ENCODE results near the gene ANKRD6.
A peak's percentile ranks its signal among the peaks of the same experiment; 100 is the strongest.
"Not testable (repeated sequence)": the region's sequence is repeated elsewhere in the genome, so short reads cannot be mapped to it uniquely, and the experiment has no call there.

Gene ANKRD6

DNA sequence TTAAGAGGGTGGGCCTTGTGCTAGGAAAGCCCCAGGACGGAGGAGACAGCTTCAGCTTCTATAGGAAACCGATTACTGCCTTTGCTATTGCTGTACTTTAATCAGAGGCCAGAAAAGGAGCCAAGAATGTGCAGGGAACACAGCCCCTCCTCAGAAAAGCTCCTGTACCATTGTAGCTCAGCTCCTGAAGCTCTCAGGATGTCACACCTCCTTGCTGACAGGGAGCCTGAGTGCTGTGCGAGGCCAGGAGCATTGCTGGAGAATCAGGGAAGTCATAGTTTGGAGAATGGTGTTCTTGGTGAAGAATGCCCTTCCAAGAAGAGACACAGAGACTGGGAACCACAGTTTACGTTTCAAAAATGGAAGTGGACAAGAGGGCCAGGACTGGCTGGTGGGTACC is 158.8 kb downstream of the ANKRD6 start:
- DNase-seq (ENCODE audit: extremely low read depth in 1 of 2, low read depth in 1 of 2) = no peak

GRCh38 chr6:89596056-89596455 is 163.1 kb downstream of the ANKRD6 start:
- DNase-seq (ENCODE audit: extremely low read depth in 1 of 2, low read depth in 1 of 2) = no peak

- DNase-seq (ENCODE audit: extremely low read depth in 1 of 2, low read depth in 1 of 2) = no peak
Measured at GRCh38 chr6:89596484-89596883, 163.5 kb downstream of the ANKRD6 start.

DNA sequence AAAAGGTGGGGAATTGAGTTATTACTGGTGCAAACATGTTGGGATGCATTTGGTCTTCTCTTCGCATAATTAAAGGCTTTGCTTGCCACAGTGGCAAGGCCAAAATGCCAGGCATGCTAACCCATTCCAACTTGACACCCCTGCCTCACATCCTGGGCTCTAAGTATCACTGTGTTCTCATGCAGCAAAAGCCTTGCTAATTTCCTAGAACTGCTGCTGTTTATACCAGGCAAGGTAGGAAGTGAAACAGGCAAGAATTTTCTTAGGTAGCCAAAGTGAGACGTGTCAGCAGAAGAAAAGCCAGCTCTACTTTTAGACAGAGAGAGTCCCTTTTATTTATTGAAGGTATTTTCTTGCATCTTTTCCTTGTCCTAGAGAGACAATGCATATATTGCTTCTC is 164.4 kb downstream of the ANKRD6 start:
- DNase-seq (ENCODE audit: extremely low read depth in 1 of 2, low read depth in 1 of 2) = no peak

- no peak for DNase-seq (ENCODE audit: extremely low read depth in 1 of 2, low read depth in 1 of 2)
Measured at GRCh38 chr6:89597988-89598387, 165.0 kb downstream of the ANKRD6 start.

GRCh38 chr6:89599727-89600126 is 166.8 kb downstream of the ANKRD6 start:
- DNase-seq (ENCODE audit: extremely low read depth in 1 of 2, low read depth in 1 of 2) = no peak

DNA sequence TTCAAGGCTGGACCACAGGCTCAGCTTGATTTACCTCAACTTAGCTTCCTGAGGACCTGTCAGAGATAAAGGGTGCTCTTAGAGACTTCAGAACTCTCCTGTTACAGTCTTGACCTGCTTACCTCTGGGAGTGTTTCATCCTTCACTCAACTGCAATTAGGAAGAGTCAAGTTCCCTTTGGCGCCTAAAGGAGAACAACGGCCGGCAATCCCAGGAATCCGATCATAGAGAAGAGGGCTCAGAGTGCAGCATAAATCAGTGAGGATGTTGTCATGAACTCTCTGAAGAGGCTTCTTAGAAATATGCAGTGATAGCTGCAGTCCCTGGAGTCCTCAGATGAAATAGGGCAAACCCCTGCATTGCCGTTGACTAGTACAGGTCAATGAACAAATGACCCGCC is 169.2 kb downstream of the ANKRD6 start:
- no peak for DNase-seq (ENCODE audit: extremely low read depth in 1 of 2, low read depth in 1 of 2)

- DNase-seq (ENCODE audit: extremely low read depth in 1 of 2, low read depth in 1 of 2) = no peak
Measured at GRCh38 chr6:89604653-89605052, 171.7 kb downstream of the ANKRD6 start.

DNA sequence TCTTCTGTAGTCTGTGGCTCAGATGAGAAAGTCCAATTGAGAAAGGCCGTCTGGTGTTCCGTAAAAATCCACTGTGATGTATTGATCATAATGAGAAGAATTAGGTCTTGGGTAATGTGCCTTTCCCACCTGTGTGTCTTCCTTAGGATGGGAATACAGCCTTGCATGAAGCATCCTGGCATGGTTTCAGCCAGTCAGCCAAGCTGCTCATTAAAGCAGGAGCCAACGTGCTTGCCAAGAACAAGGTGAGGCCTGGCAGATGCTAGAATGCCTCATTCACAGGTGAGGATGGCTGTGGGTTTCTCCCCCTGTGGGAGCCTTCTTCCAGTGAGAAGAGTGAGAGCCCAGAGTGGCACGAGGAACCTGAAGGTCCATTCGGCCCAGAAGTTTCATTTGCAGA is 172.9 kb downstream of the ANKRD6 start:
- no peak for DNase-seq (ENCODE audit: extremely low read depth in 1 of 2, low read depth in 1 of 2)

DNA sequence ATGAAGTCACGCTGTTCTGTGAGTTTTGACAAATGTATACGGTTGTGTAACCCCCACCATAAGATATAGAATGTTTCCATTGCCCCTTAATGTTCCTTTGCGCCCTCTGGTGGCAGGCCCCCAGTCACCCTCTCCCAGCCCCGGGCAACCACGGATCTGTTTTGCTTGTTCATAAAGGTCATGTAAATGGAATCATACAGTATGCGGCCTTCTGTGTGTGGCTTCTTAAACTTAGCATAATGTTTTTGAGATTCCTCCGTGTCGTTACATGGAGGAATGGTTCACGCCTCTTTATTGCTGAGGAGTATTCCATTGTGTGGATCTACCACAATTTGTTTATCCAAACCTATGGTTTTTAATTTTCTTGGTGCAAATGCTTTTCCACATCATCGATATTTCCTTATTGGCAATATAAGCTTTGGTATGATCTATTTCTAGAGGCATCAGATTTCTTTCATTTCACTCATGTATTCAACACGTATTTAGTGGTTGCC is 177.2 kb downstream of the ANKRD6 start:
- DNase-seq (ENCODE audit: extremely low read depth in 1 of 2, low read depth in 1 of 2) = peak; percentile 49 to 73

DNA sequence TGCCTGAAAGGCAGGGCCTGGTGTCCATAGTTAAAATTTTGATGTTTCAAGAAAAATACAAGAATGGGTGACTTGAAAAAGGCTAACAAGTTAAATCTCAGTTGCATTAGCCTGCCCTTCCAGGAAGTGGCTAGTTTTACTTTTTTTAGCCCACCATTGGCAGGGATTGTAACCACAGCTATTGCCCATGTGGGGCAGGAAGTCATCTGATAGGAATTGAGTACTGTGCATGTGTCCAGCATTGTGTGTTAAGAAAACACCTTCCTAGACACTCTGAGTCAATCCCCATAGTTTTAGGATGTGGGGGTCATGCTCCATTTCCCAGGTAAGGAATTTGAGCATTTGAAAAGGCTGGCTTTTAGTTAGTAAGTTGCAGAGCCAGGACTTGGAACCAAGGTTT is 178.7 kb downstream of the ANKRD6 start:
- no peak for DNase-seq (ENCODE audit: extremely low read depth in 1 of 2, low read depth in 1 of 2)

DNA sequence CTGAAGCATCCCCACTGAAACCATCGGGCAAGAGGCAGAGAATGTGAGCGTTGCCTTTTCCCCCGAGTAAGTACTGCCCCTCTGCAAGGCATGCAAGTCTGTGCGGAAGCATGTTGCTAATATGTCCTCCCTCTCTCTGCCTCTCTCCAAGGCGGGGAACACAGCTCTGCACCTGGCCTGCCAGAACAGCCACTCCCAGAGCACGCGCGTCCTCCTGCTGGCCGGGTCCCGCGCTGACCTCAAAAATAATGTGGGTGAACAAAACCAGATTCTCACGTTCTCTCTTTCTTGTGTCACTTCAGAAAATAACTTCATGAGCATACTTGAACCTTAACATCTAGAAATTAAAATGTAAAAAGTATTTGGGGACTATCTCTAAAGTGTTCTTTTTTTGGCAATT is 179.2 kb downstream of the ANKRD6 start:
- no peak for DNase-seq (ENCODE audit: extremely low read depth in 1 of 2, low read depth in 1 of 2)

GRCh38 chr6:89613790-89614189 is 180.8 kb downstream of the ANKRD6 start:
- no peak for DNase-seq (ENCODE audit: extremely low read depth in 1 of 2, low read depth in 1 of 2)

GRCh38 chr6:89615882-89616281 is 182.9 kb downstream of the ANKRD6 start:
- DNase-seq (ENCODE audit: extremely low read depth in 1 of 2, low read depth in 1 of 2) = no peak

DNA sequence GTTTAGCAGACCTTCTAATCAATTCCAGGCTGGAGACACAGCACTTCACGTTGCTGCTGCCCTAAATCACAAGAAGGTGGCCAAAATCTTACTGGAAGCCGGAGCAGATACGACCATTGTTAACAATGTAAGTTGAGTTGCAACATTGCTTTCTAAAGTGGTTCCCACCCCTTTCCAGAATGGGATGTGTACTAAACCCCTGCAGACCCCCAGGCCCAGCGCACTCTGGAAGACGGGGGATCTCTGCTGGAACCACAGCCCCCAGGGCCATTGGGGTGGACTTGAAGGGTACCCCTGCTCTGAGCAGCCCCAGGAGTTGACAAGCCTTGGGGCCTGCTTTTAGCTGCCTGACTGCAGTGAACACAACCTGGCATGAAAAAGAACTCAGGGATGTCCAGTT is 183.6 kb downstream of the ANKRD6 start:
- no peak for DNase-seq (ENCODE audit: extremely low read depth in 1 of 2, low read depth in 1 of 2)

DNA sequence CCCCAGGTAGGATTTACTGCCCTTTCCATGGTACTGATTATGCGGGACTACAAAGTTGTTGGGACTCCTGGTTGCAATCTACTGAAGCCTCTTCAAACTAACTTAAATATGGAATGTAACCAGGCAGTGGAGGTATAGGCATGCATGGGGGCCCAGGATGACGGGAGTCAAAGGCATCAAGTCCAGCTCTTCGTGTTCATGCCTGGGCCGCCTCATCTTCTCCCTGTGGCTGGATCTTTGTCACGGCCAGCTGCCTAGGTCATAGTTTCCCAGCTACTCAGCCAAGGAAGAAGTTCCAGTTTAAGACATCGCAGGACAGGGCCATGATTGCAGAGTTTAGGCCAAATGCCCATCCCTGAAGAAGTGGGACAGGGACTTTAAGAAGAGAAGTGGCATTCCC is 185.1 kb downstream of the ANKRD6 start:
- DNase-seq (ENCODE audit: extremely low read depth in 1 of 2, low read depth in 1 of 2) = no peak

- no peak for DNase-seq (ENCODE audit: extremely low read depth in 1 of 2, low read depth in 1 of 2)
Measured at GRCh38 chr6:89619567-89619966, 186.6 kb downstream of the ANKRD6 start.

- no peak for DNase-seq (ENCODE audit: extremely low read depth in 1 of 2, low read depth in 1 of 2)
Measured at GRCh38 chr6:89623749-89624148, 190.8 kb downstream of the ANKRD6 start.

GRCh38 chr6:89630488-89630887 is 197.5 kb downstream of the ANKRD6 start:
- DNase-seq (ENCODE audit: extremely low read depth in 1 of 2, low read depth in 1 of 2) = no peak

GRCh38 chr6:89636412-89636811 is 203.5 kb downstream of the ANKRD6 start:
- DNase-seq (ENCODE audit: extremely low read depth in 1 of 2, low read depth in 1 of 2) = not testable (repeated sequence)

DNA sequence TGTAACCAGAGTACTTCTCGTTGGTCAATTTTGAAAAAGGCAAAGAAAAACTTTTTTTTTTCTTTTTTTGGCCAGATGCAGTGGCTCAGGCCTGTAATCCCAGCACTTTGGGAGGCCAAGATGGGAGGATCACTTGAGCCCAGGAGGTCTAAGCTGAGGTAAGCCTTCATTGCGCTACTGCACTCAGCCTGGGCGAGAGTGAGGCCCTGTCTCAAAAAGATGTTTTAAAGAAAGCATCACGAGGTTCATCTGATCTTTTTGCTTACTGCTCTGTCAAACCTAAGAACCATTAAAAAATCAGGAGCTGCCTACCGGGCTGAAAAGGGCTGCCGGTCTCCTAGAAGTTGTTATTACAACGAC is 205.0 kb downstream of the ANKRD6 start:
- no peak for DNase-seq (ENCODE audit: extremely low read depth in 1 of 2, low read depth in 1 of 2)

- DNase-seq (ENCODE audit: extremely low read depth in 1 of 2, low read depth in 1 of 2) = peak; percentile 76 to 83
Measured at GRCh38 chr6:89638320-89639195, 205.6 kb downstream of the ANKRD6 start, which contains the start of gene LYRM2. Gene LYRM2, minus strand, starts transcription at chr6:89638747. Its CDS starts 31 bp downstream, at chr6:89638716.

GRCh38 chr6:89640804-89641203 is 207.9 kb downstream of the ANKRD6 start:
- no peak for DNase-seq (ENCODE audit: extremely low read depth in 1 of 2, low read depth in 1 of 2)
